Psoas muscle (tissue), 8 donors: ENCODE results near the gene TCF12. TPM values are rescaled to one million over a fixed set of nuclear protein-coding genes. Genes with fewer than 3 reads are reported as not detected.
A peak's percentile ranks its signal among the peaks of the same experiment; 100 is the strongest.

Experiments
- ATAC-seq, 4 donors: fragments of 200-7000 bp; cut with Tn5 transposase; one replicate each; pipeline ENCODE4 v1.9.1; 2020; ENCODE audit warnings: moderate library complexity in 3 of 4, mild to moderate bottlenecking in 2 of 4
- DNase-seq, 2 donors: peaks; one replicate each; pipeline ENCODE4 v3.0.0-alpha.2; 2020
- H3K27ac ChIP-seq: fragments of 200-600 bp; one replicate; pipeline ENCODE4 v1.8.0; 2022
- H3K27me3 ChIP-seq, 3 donors: fragments of 200-600 bp in 1 of 3; one replicate each; pipeline versions ENCODE4 v1.6.1 to v1.8.0; 2013 to 2022; ENCODE audit warnings: low read length in 2 of 3, mild to moderate bottlenecking in 2 of 3, moderate library complexity in 1 of 3; ENCODE audit not compliant: insufficient read depth in 3 of 3
- H3K36me3 ChIP-seq, 2 donors: fragments of 200-600 bp in 1 of 2; one replicate each; pipeline versions ENCODE4 v1.6.1 to v1.8.0; 2013 to 2022; ENCODE audit warnings: low read depth in 1 of 2, mild to moderate bottlenecking in 1 of 2, moderate library complexity in 1 of 2; ENCODE audit not compliant: insufficient read depth in 1 of 2
- H3K4me1 ChIP-seq: fragments of 200-600 bp; one replicate; pipeline ENCODE4 v1.8.0; 2022
- H3K4me3 ChIP-seq: fragments of 200-600 bp; one replicate; pipeline ENCODE4 v1.8.0; 2022; ENCODE audit warnings: mild to moderate bottlenecking
- H3K9me3 ChIP-seq: fragments of 200-600 bp; one replicate; pipeline ENCODE4 v1.8.0; 2022
- WGBS, 3 donors: extraction: QIAGEN DNeasy Blood & Tissue Kit; methylation state at CpG; one replicate each; pipeline versions ENCODE4 v1.1.6 to v1.1.7; 2013; 5-methylcytosine and 5-hydroxymethylcytosine counted together
- intact Hi-C, 2 donors: fragments of 100-400 bp; cut with DNase I; formaldehyde crosslinking; loops; one replicate each; pipeline versions ENCODE4 v1.11.0 to v1.14.2; 2022
- polyA plus RNA-seq, 3 donors: library from polyadenylated mRNA; stranded (reverse); fragments of 200-250 nt; gene quantifications; one replicate each; pipeline ENCODE4 v1.2.3, GENCODE V29; 2013
- total RNA-seq, 4 donors: library from RNA; stranded (reverse); fragmentation: NEBNext Ultra II Directional in 2 of 4; extraction: Animal tissue kit (Norgen Biotek cat#: 25700) in 2 of 4; gene quantifications; one replicate each; pipeline versions ENCODE4 v1.2.1 to v1.2.4, GENCODE V29; 2021 to 2023
- TF ChIP-seq, protein P1 (sequence below): fragments of 200-600 bp; IDR thresholded peaks from one replicate; pipeline ENCODE4 v1.8.0; 2022; ENCODE audit warnings: antibody characterized with exemption
- donor health status: healthy with polysubstance abuse.
- donor health status: DM: no; HTN: no; CAD: no; lungs with moderate emphysema.
- donor health status: Bipolar disorder and iron deficiency.
- donor health status: healthy.
- donor health status: DM: yes; HTN: yes; CAD: no.
- donor health status: DM: no; HTN: no; CAD: no.
- donor health status: DM: no; HTN: no; CAD: no.
- donor health status: DM: yes; HTN: yes; CAD: no.

TCF12 gene
- total and polyA plus RNA-seq, 7 donors = 10.5 to 53.1 (median 30.5) TPM

DNA sequence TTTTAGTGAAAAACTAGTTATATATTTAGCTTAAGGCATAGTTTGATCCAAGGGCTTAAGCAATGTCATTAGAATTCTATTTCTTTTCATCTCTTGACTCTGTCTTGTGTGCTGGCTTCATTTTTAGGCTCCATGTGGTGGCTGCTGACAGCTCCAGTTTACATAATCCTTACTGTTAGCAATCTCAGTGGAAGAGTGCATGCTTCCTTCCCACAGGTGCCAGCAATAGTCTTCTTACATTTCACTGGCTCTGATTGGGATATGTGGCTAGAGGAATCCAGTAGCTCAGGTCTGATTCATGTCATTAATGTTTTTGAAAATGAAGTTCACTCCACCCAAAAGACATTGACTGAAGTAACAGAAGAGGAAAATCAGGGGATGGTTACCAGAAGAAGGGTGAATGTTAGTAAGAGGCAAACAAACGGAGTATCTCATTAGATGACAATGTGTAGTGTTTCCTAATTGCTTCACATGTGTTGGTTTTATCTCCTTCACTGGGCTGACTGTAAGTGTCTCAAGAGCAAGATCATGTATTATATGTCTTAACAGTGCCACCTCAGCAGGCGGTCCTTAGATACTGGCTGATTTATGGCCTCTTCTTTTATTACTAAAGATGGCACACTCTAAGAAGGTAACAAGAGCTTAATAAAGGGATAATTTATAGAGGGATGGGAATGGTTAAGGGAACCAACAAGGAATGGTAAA, 25.6 kb upstream of the TCF12 start:
- DNase-seq (no peak), ATAC-seq (peak; percentile 70 to 80 (median 77))
- intact Hi-C loops = no loop called here
- Histone ChIP-seq H3K4me3 (no peak overlapping the region), H3K4me1 (peaks cover 22% of the 10 kb centered on the region), H3K36me3 (no peaks in the 10 kb centered on the region), H3K27ac (peak overlapping the region; percentile 59), H3K27me3 (no peaks in the 10 kb centered on the region), H3K9me3 (no peaks in the 10 kb centered on the region)
- 52 to 77% (median 64%) methylated on average over 2 of the region's 2 CpGs for whole genome bisulfite sequencing, 3 donors
- TF ChIP-seq, protein P1, sequence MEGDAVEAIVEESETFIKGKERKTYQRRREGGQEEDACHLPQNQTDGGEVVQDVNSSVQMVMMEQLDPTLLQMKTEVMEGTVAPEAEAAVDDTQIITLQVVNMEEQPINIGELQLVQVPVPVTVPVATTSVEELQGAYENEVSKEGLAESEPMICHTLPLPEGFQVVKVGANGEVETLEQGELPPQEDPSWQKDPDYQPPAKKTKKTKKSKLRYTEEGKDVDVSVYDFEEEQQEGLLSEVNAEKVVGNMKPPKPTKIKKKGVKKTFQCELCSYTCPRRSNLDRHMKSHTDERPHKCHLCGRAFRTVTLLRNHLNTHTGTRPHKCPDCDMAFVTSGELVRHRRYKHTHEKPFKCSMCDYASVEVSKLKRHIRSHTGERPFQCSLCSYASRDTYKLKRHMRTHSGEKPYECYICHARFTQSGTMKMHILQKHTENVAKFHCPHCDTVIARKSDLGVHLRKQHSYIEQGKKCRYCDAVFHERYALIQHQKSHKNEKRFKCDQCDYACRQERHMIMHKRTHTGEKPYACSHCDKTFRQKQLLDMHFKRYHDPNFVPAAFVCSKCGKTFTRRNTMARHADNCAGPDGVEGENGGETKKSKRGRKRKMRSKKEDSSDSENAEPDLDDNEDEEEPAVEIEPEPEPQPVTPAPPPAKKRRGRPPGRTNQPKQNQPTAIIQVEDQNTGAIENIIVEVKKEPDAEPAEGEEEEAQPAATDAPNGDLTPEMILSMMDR = no peak

DNA sequence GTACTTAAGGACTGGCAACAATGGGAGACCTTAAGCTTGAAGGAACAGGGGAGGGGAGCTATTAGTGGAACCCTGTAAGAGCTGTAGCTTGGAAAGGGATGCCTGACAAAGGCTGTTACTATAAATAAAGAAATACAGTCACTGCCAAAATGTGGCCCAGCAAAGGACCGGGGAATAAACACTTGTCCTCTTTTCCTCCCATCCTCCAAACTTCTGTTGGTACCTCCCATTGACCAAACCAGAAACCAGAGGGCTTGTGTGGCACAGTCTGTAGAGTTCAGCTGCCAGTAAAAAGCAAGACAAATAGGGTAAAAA, 25.1 kb upstream of the TCF12 start:
- intact Hi-C loops = no loop called here
- 3 to 25% (median 6%) methylated on average over 1 of the region's 1 CpG for WGBS, 3 donors
- H3K36me3 ChIP-seq = no peaks in the 10 kb centered on the region
- H3K27me3 ChIP-seq = no peaks in the 10 kb centered on the region
- H3K27ac ChIP-seq = peak overlapping the region; percentile 59
- no peaks in the 10 kb centered on the region for H3K9me3 ChIP-seq
- no peak overlapping the region for H3K4me3 ChIP-seq
- DNase-seq (no peak), ATAC-seq (peak; percentile 54 to 85 (median 78))
- TF ChIP-seq, protein P1 = no peak
- peaks cover 17% of the 10 kb centered on the region for H3K4me1 ChIP-seq

DNA sequence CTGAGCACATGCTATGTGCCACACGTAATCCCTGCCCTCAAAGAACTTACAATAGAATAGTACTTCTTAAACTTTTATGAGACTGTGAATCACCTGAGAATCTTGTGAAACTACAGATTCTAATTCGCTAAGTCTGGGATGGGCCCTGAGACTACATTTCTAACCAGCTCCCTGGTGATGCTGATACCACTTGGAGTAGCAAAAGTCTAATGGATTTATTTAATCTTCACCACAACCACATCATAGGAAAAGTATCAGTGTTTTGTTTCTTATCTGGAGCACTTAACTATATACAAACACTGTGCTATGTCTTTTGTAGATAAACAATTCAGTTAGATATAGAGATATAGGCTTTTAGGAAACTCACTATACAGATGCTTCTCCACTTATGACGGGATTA, 23.8 kb upstream of the TCF12 start:
- H3K4me3 ChIP-seq = no peak overlapping the region
- ATAC-seq = no peak
- H3K27ac ChIP-seq = no peak overlapping the region
- no peaks in the 10 kb centered on the region for H3K27me3 ChIP-seq
- intact Hi-C loops = no loop called here
- H3K36me3 ChIP-seq = no peaks in the 10 kb centered on the region
- DNase-seq = no peak
- TF ChIP-seq, protein P1 = no peak
- H3K4me1 ChIP-seq = peaks cover 16% of the 10 kb centered on the region
- H3K9me3 ChIP-seq = no peaks in the 10 kb centered on the region
- 93 to 99% (median 97%) methylated on average over 3 of the region's 3 CpGs for WGBS, 3 donors

DNA sequence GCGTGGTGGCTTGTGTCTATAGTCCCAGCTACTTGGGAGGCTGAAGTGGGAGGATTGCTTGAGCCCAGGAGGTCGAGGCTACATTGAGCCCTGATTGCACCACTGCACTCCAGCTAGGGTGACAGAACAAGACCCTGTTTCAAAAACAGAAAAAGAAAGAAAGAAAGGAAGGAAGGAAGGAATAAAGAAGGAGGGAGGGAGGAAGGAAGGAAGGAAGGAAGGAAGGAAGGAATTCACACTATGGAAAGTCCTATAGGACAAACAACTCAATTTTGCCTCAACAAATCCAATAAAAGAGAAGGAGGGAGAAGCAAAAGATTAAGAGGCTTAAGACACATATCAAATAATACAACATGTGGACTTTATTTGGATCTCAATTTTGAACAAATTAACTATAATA, 16.5 kb upstream of the TCF12 start:
- Histone ChIP-seq H3K4me3 (no peak overlapping the region), H3K27me3 (no peaks in the 10 kb centered on the region), H3K4me1 (no peaks in the 10 kb centered on the region), H3K27ac (no peak overlapping the region), H3K9me3 (no peaks in the 10 kb centered on the region), H3K36me3 (no peaks in the 10 kb centered on the region)
- DNase-seq (no peak), ATAC-seq (no peak)
- 90 to 95% (median 92%) methylated on average over 2 of the region's 2 CpGs for WGBS, 3 donors
- TF ChIP-seq, protein P1 = no peak
- intact Hi-C loops = no loop called here

DNA sequence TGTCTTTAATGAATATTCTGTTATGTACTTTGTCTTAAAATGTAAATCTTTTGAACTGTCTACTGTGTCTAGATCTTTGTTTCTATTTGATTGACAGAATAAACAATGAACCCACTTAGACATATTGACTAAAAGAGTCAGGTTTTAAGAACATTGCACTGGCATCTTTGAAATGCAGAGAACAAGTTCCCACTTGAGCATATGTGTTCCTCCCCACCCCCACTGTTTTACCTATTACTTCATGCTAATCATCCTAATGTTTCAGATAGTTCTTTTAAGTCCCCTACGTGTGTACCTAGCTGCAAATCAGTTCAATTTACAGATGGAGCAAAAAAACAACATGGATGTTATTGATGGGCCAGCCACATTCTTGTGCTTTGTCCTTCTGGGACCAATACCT, 11.7 kb upstream of the TCF12 start:
- WGBS, 3 donors = 69 to 75% (median 74%) methylated on average over 1 of the region's 1 CpG
- no peaks in the 10 kb centered on the region for H3K36me3 ChIP-seq
- no peaks in the 10 kb centered on the region for H3K9me3 ChIP-seq
- intact Hi-C loops = no loop called here
- TF ChIP-seq, protein P1 = no peak
- no peaks in the 10 kb centered on the region for H3K4me1 ChIP-seq
- H3K4me3 ChIP-seq = no peak overlapping the region
- H3K27ac ChIP-seq = no peak overlapping the region
- DNase-seq = no peak
- ATAC-seq = no peak
- H3K27me3 ChIP-seq = no peaks in the 10 kb centered on the region
